HG03354 (cell line): ENCODE data around the gene ISCA2.
"Not testable (repeated sequence)": the region's sequence is repeated elsewhere in the genome, so short reads cannot be mapped to it uniquely, and the experiment has no call there.

ENCODE experiments used
- ATAC-seq: cut with Tn5 transposase; IDR thresholded peaks from one replicate; pipeline ENCODE4 v1.9.1; 2021; ENCODE audit warnings: mild to moderate bottlenecking; ENCODE audit not compliant: unreplicated experiment, poor library complexity, severe bottlenecking

ISCA2 gene

DNA sequence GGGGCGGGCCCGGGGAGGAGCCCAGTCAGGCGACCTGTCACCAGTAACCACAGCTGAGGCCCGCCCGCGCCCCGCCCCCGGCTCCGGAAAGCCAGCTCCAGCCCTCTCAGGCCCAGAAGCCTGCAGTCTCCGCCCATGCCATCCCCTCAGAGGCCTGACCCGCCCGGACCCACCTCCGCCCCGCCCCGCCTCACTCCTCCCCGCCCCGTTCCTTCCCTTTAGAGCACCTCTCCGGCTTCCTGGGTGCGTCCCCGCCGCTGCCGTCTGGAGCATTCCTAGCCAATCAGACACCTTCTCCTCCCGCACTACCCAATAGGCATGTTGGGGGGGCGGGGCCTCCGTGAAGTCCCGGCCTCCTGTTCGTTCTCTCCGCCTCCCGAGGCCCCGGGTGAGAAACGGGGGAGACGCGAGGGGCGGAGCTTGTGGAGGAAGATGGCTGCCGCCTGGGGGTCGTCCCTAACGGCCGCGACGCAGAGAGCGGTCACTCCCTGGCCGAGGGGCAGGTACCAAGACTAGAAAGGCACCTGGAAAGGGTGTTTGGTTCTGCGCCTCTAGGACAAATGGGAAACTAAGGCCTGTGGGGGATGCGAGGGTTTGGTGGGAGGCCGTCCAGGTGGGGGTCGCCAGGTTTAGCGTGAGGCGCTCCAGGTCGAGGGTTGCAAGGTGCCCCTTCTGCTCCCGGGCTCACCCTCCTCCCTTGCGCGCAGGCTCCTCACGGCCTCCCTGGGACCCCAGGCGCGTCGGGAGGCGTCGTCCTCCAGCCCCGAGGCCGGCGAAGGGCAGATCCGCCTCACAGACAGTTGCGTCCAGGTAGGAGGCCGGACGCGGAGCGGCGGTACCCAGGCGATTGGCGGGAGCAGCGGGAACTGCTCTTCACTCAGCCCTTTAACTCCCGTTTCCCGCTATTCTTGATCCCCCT is at the start of gene ISCA2:
ISCA2 (plus strand) TSS at position 423 of the 919 bp plus-strand sequence; CDS start at position 433, 10 bp downstream.
- peak; percentile 86 for ATAC-seq

DNA sequence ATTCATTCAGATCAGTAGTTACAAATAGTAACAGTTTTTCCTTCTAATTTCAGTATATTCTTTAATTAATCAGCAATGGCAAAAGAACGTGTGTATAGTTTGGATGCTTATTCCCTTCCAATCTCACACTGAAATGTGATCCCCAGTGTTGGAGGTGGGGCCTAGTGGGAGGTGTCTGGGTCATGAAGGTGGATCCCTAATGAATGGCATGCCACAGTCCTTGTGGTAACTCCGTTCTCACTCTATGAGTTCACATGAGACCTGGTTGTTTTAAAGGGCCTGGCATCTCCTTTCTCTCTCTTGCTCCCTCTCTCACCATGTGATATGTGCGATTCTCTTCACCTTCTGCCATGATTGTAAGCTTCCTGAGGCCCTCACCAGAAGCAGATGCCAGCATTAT is 48.7 kb upstream of the ISCA2 start:
- no peak for ATAC-seq

DNA sequence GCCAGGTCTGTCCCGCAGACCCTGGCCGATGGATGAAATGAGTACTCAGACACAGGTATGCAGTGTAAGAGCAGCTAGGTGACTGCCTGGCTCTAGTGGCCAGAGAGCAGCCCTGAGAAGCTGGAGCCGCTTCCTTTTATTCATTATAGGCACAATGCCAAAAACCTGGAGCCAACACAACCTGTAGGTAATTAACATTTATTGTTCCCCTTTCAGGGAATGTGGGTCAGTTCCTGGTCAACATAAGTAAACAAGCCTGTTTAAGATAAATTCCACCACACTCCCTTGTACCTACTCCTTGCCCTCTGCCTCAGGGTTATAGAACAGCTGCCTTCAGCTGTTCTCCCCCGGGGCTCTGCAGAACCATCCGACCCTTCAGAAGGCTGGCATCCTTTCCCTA is 39.2 kb upstream of the ISCA2 start:
- not testable (repeated sequence) for ATAC-seq

- ATAC-seq, result no peak
Observed at GRCh38 chr14:74456684-74457564, 36.6 kb upstream of the ISCA2 start.

DNA sequence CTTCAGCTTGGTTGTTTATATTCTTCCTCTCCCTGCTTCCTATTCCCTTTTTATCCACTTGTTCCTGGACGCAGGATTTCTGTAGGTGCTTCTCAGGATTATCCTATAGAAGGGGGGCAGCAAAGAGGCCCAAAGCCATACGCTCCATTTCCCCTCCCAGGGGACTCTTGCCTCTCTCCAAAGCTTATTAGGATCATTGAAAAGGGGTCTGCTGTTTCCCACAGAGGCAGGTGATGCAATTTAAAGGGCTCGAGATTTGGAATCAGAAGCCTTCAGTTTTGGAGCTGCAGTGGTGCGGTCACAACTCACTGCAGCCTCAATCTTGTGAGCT is 36.0 kb upstream of the ISCA2 start:
- no peak for ATAC-seq

DNA sequence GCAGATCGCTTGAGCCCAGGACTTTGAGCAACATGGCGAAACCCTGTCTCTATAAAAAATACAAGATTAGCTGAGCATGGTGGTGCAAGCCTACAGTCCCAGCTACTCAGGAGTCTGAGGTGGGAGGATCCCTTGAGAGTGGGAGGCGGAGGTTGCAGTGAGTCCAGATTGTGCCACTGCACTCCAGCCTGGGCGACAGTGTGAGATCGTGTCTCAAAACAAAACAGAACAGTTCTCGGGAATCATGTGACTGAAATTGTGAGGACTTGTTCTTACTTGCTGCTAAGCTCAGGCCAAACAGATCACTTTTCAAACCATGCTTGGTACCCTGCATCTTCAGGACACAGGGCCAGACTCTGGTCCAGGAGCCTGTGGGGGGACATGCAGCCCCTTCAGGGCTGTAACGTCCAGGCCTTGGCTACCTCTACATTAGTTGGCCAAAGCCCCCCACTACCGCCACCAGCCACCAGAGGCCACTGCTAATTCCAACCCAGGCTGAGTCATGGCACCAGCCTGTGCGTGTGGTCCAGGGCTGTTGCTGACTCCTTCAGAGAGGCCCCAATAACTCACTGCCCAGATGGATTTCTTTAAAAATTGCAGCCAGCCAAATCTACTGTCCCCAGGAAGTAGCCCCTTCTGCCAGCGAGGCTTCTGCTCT is 34.1 kb upstream of the ISCA2 start:
- ATAC-seq, result no peak

DNA sequence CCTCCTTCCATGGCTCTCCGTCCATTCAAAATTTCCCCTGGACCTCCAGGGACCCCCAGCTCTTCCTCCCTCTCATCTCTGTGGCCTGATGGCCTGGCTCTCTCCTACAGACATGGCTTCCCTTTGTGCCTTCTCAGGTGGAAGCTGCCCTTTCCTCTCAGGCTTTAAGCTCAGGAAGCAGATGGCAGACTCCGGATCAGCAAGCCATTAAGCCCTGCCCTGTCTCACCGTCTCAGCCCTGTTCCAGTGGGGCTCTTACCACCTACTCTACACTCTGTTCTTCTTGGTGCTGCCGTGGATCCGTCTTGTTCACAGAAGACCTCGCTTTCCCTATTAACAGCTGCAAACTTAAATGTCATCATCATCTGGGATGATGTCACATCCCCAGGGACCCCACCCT is 33.6 kb upstream of the ISCA2 start:
- no peak for ATAC-seq

DNA sequence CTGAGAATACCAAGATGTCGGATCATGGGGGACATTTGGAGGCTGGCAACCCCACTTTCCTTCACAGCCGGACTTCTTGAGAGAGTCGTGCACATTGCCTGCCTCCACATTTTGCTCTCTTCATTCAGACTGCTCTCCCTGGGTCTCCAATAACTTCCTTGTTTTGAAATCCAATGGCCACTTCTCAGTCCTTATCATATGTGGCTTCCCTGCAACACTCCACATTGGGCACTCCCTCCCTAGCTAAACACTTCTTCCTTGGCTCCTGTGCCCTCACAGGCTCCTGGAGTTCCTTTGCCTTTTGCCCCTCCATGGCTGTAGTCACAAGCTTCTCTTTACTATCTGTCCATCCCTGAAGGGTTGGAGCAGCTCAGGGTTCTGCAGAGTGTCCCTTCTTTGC is 30.6 kb upstream of the ISCA2 start:
- no peak for ATAC-seq

GRCh38 chr14:74463697-74464096 is 29.9 kb upstream of the ISCA2 start:
- ATAC-seq, result no peak

DNA sequence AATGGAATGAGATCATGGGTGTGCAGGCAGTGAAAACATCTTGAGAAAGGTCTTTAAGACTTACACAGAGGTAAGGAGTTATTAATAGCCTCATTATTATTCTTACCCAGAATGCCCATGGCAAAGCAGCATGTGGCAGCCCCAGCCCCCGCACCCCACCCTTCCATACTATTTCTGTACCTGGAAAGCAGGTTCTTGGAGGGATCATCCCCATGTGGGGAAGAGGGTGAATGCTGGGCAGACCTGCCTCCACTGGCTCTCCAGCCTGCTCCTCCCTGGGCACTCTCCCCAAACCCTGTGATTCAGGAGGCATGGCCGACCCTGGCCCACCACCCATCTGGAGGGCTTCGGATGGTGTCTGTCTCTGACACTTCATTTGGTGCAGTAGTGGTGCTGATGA is 28.8 kb upstream of the ISCA2 start:
- ATAC-seq, result no peak

DNA sequence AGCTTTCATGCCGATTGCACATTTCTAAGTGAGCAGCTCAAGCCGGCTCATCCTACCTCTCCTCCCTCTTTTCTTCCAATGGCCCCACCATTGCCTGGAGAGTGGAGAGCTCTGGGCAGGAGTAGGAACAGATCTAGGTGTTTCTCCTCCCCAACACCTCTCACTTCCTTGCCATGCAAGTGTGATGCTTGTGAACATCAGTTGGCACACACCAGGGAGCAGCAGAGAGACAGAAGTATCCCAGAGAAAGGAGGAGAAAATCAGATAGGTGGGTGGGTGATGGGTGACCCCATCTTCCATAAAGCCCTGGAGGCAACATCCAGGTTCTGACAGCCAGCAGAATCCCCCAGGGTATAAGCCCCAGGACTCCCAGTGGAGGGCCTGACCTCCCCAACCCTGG is 28.2 kb upstream of the ISCA2 start:
- ATAC-seq, result no peak

GRCh38 chr14:74468513-74468912 is 25.1 kb upstream of the ISCA2 start:
- ATAC-seq, result no peak

GRCh38 chr14:74469548-74470518 is 23.7 kb upstream of the ISCA2 start:
- no peak for ATAC-seq

- no peak for ATAC-seq
Observed at GRCh38 chr14:74472601-74473000, 21.0 kb upstream of the ISCA2 start.

GRCh38 chr14:74474376-74474775 is 19.2 kb upstream of the ISCA2 start:
- no peak for ATAC-seq

DNA sequence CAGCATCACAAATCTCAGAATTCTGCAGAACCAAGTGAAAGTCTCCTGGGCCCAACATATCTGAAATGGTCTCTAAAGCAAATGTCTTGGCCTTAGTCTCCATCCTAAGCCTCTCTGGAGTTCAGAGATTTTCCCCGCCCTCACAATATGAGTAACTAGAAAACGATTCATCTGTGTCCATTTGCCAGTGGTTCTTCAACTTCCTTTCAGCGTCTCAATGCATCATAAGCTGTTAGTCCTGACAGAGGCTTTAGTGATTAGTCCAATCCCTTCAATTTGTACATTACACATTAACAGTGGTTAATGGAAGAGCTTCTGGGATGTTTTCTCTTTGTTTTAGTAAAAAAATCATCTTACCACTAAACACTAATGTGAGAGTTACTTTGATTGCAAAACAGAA is 17.9 kb upstream of the ISCA2 start:
- no peak for ATAC-seq

DNA sequence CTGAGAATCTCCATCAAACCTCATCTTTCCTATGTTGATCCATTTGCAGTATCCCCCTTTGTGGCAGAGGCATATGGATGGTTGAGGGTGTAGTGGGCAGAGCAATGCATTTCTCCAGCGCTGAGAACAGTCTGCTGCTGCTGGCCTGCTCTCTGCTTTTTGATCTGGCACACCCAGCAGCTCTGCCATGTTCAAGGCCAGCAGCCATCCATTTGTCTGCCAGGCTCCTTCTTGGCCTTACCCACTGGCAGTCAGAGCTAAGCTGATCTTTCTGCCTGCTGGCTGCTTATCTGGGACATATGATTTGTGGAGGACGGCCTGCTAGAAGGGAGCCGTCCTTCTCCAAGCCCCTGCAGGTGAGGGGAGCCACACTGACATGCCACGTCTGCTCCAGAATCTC is 17.5 kb upstream of the ISCA2 start:
- ATAC-seq, result no peak

DNA sequence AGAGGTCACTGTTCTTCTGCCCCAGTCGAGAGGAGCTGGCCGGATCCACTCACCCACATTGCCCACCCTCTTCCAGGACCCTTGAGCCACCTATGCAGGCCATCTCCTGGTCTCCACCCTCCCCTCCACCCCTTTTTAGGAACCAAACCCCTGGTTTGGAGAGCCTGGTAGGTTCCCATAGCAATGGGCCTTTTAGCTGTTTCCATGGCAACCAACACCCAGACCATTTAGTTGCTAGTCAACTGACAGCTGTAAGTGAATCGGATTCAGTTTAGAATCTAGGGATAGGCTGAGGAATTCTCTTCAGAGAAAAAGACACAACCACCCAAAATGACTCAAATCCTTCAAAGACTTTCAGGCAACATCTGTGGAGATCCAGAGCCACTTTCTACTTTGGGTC is 17.0 kb upstream of the ISCA2 start:
- ATAC-seq, result no peak

DNA sequence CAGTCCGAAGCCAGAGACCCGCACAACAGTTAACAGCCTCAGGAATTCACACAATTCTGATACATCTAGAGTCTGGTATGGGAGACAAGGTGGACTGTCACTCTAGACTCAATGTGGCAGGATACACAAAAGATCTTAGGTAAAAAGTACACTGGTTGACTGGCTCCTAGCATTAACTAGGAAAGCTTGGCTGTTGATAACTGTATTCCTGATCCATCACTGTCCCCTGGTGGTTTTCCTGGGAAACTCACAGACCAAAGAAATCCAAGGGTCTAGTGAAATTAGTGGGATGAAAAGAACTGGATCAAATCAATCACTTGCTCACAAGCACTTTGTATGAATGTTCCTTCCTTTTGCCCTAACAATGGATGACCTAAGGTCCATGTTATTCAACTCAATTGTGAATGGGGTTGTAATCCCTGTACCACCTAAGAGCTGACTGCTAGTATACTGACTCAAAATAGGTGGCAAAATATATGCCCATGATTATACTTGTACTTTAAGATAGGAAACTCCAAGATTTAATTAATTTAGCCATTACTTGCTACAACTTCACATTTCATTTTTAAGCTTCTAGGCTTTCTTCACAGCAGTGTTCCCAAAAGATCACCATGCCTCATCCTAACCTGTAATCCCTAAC is 14.4 kb upstream of the ISCA2 start:
- no peak for ATAC-seq
